Spleen (tissue), 7 donors: Measurements from ENCODE around the gene ANGPTL2.

Experiments
- POLR2A ChIP-seq, 3 donors: fragments of 450-650 bp; IDR thresholded peaks; one replicate each; pipeline ENCODE4 v1.5.1; 2017; ENCODE audit warnings: antibody characterized with exemption in 3 of 3, mild to moderate bottlenecking in 1 of 3
- POLR2AphosphoS5 ChIP-seq, 3 donors: sonication (generic); formaldehyde crosslinking; IDR thresholded peaks; one replicate each; pipeline ENCODE4 v1.5.1; 2017; ENCODE audit warnings: antibody characterized with exemption in 3 of 3
- TF ChIP-seq, protein P1 (sequence below), 11 experiments: fragments of 200-600 bp in 7 of 11; fragments of 450-650 bp in 4 of 11; sonication (generic) in 4 of 11; IDR thresholded peaks in 8 of 11; conservative IDR thresholded peaks in 3 of 11; 1 replicate in 7 of 11; 2 replicates in 4 of 11; pipeline versions ENCODE4 v1.4.0 to v1.8.0; 2016 to 2021; ENCODE audit warnings: antibody characterized with exemption in 11 of 11, inconsistent platforms in 4 of 11, mild to moderate bottlenecking in 1 of 11
- donor health status: DM: no; HTN: no; CAD: no; lungs with moderate emphysema.
- donor health status: DM: no; HTN: no; CAD: no.
- donor health status: DM: no; HTN: no; CAD: no.

DNA sequence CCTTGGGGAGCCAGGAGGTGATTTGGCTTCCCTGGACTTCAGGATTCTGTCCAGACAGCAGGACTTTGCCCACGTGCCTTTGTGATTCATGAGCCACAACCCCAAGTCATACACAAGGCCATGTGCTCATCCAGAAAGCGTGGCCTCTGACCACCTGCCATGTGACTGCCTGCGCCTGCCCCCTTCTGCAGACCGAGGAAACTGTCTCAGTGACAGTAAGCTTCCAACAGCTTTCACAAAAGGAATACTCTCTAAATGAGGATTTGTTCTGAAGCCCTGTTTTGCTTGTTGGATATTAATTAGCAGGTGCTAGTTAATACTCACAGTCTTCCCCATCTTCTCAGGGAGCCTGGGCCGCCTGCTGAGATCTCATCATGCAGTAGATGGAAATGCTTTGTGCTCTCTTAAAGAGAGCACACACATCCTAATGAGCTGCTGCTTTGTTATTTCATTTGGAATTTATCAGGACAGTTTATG is 36.9 kb upstream of the ANGPTL2 start:
- TF ChIP-seq, protein P1, sequence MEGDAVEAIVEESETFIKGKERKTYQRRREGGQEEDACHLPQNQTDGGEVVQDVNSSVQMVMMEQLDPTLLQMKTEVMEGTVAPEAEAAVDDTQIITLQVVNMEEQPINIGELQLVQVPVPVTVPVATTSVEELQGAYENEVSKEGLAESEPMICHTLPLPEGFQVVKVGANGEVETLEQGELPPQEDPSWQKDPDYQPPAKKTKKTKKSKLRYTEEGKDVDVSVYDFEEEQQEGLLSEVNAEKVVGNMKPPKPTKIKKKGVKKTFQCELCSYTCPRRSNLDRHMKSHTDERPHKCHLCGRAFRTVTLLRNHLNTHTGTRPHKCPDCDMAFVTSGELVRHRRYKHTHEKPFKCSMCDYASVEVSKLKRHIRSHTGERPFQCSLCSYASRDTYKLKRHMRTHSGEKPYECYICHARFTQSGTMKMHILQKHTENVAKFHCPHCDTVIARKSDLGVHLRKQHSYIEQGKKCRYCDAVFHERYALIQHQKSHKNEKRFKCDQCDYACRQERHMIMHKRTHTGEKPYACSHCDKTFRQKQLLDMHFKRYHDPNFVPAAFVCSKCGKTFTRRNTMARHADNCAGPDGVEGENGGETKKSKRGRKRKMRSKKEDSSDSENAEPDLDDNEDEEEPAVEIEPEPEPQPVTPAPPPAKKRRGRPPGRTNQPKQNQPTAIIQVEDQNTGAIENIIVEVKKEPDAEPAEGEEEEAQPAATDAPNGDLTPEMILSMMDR (IDR thresholded peaks at IDR 0.05 in 8 of 11, conservative IDR thresholded peaks at IDR 0.05 in 3 of 11), result no peak
- TF ChIP-seq POLR2A (IDR thresholded peaks at IDR 0.05) (no peak), POLR2AphosphoS5 (IDR thresholded peaks at IDR 0.05) (no peak)
